GM06990 (cell line): Measurements from ENCODE around the gene TBCC.

Experiments
- DNase-seq: peaks from one replicate; pipeline ENCODE4 v3.0.0-alpha.2; 2011; ENCODE audit not compliant: insufficient read length; ENCODE audit errors: extremely low read depth
- H3K27me3 ChIP-seq: replicated peaks from 2 replicates; pipeline ENCODE4 v1.6.0; 2011; ENCODE audit warnings: low read length; ENCODE audit not compliant: control insufficient read depth, insufficient read depth
- H3K36me3 ChIP-seq: 2 replicates; pipeline ENCODE4 v1.5.1; 2011; ENCODE audit warnings: low read length; ENCODE audit not compliant: control insufficient read depth, insufficient read depth
- H3K4me3 ChIP-seq: replicated peaks from 2 replicates; pipeline ENCODE4 v1.5.1; 2011; ENCODE audit warnings: low read depth, mild to moderate bottlenecking, control low read depth, low read length
- TF ChIP-seq, protein P1 (sequence below): IDR thresholded peaks from 2 replicates; pipeline ENCODE4 v1.5.1; 2011; ENCODE audit warnings: low read length, control low read depth, mild to moderate bottlenecking, inconsistent platforms; ENCODE audit not compliant: insufficient read depth, poor library complexity, severe bottlenecking

TBCC gene

DNA sequence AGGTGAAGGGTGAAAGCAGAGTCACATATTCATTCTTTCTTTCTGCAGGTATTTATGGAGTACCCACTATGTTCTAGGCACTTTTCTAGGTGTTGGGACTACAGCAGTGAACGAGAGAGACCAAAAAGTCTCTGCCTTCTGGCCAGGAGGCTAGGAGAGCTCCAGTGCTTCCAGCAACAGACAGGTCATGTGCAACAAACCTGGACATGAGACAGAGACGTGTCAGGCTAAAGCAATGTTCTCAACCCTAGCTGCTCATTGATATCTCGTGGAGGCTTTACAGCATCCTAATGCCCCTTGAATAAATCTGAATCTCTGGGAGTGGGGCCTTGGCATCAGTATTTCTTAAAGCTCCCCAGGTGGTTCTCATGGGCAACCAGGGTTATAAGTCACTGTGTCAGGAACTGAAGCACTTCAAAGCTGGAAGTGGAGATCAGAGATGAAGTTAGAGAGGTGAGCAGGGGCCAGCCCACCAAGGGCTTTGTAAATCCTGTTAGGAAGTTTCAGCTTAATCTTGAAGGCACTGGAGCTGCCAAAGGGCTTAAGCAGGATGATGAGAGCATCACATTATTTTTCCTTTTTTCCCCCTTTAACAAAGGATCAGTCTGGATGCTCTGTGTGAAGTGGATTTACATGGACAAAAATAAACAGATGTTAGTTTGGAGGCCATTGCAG, 13.0 kb upstream of the TBCC start:
- Histone ChIP-seq H3K27me3 (no peaks in the 10 kb centered on the region), H3K4me3 (no peak overlapping the region), H3K36me3 (no peaks in the 10 kb centered on the region; the same call in none of the 2 replicates)
- TF ChIP-seq, protein P1, sequence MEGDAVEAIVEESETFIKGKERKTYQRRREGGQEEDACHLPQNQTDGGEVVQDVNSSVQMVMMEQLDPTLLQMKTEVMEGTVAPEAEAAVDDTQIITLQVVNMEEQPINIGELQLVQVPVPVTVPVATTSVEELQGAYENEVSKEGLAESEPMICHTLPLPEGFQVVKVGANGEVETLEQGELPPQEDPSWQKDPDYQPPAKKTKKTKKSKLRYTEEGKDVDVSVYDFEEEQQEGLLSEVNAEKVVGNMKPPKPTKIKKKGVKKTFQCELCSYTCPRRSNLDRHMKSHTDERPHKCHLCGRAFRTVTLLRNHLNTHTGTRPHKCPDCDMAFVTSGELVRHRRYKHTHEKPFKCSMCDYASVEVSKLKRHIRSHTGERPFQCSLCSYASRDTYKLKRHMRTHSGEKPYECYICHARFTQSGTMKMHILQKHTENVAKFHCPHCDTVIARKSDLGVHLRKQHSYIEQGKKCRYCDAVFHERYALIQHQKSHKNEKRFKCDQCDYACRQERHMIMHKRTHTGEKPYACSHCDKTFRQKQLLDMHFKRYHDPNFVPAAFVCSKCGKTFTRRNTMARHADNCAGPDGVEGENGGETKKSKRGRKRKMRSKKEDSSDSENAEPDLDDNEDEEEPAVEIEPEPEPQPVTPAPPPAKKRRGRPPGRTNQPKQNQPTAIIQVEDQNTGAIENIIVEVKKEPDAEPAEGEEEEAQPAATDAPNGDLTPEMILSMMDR: no peak
- no peak for DNase-seq

- H3K27me3 ChIP-seq: no peaks in the 10 kb centered on the region
- H3K36me3 ChIP-seq: no peaks in the 10 kb centered on the region; the same call in none of the 2 replicates
- no peak overlapping the region for H3K4me3 ChIP-seq
- no peak for DNase-seq
- TF ChIP-seq, protein P1: no peak
Observed at GRCh38 chr6:42756722-42757121, 10.8 kb upstream of the TBCC start.

DNA sequence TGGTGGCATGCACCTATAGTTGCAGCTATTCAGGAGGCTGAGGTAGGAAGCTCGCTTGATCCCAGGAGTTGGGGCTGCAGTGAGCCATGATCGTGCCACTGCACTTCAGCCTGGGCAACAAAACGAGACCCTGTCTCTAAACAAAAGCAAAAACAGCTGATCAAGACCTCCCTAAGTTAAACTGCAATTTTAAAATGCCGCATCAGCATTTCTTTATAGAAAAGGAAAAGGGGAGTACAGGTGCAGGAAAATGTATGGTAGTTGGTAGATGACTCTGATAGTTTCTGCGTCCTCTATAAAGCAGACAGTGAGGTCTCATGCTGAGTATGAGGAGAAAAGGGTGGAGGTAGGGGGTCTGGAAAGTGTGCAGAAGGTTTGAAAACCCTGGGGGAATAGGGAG, 8.9 kb upstream of the TBCC start:
- no peak for DNase-seq
- no peaks in the 10 kb centered on the region; the same call in none of the 2 replicates for H3K36me3 ChIP-seq
- TF ChIP-seq, protein P1: no peak
- no peaks in the 10 kb centered on the region for H3K27me3 ChIP-seq
- H3K4me3 ChIP-seq: no peak overlapping the region

DNA sequence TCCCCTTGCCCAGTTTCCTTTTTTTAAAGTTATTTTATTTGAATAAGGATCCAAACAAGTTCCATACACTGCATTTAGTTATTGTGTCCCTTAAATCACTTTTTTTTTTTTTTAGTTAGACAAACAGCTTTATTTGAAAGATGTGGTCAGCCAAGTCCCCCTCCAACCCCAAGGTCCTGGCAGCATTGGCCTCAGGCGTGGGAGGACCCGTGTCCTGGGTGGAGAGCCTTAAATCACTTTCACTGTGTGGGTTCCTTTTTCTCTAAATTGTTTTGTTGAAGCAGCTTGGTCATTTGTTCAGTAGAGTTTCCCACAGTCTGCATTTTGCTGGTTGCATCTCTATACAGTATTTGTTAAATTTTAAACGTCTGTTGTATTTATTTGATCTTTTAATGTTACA, 5.2 kb upstream of the TBCC start:
- DNase-seq: no peak
- Histone ChIP-seq H3K27me3 (no peaks in the 10 kb centered on the region), H3K4me3 (no peak overlapping the region), H3K36me3 (no peaks in the 10 kb centered on the region; the same call in 1 of the 2 replicates)
- TF ChIP-seq, protein P1: no peak

GRCh38 chr6:42748203-42748898, 2.4 kb upstream of the TBCC start:
- no peak for DNase-seq

More at GRCh38 chr6:42748203-42748898, 2.4 kb upstream of the TBCC start:
- peak overlapping the region; percentile 91 for H3K4me3 ChIP-seq
- TF ChIP-seq, protein P1: no peak
- H3K36me3 ChIP-seq: no peaks in the 10 kb centered on the region; the same call in 1 of the 2 replicates
- no peaks in the 10 kb centered on the region for H3K27me3 ChIP-seq
